Gastroesophageal sphincter (tissue), 3 donors: Measurements from ENCODE around the gene HEMK1.

Experiments
- EP300 ChIP-seq: sonication (generic); formaldehyde crosslinking; IDR thresholded peaks from one replicate; pipeline ENCODE4 v1.6.1; 2017; ENCODE audit warnings: antibody characterized with exemption, mild to moderate bottlenecking
- POLR2AphosphoS5 ChIP-seq: sonication (generic); formaldehyde crosslinking; IDR thresholded peaks from one replicate; pipeline ENCODE4 v1.6.1; 2017; ENCODE audit warnings: antibody characterized with exemption
- TF ChIP-seq, protein P1 (sequence below), 4 experiments: fragments of 200-600 bp in 2 of 4; fragments of 450-650 bp in 2 of 4; sonication (generic) in 1 of 4; IDR thresholded peaks; one replicate each; pipeline ENCODE4 v1.5.1; 2017 to 2019; ENCODE audit warnings: antibody characterized with exemption in 4 of 4, mild to moderate bottlenecking in 2 of 4, moderate library complexity in 2 of 4

DNA sequence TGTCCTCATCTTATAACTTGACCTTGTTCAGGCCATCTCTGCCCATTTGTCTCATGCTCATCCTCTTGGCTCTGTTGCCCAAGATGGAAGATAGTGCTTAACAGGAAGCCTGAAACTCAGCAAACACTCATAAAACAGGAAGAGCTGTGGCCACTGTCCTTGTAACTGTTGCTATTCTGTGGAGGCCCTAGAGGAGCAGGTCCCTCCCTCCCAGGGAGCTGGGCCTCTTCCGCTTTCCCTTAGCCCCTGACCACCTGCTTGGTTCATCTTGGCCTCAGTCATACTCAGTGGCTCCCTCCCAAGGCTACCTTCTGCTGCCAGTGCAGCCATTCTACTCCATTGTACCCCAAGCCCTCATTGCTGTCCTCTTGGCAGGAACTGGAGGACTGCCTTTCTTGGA, 51.1 kb downstream of the HEMK1 start:
- TF ChIP-seq, protein P1, sequence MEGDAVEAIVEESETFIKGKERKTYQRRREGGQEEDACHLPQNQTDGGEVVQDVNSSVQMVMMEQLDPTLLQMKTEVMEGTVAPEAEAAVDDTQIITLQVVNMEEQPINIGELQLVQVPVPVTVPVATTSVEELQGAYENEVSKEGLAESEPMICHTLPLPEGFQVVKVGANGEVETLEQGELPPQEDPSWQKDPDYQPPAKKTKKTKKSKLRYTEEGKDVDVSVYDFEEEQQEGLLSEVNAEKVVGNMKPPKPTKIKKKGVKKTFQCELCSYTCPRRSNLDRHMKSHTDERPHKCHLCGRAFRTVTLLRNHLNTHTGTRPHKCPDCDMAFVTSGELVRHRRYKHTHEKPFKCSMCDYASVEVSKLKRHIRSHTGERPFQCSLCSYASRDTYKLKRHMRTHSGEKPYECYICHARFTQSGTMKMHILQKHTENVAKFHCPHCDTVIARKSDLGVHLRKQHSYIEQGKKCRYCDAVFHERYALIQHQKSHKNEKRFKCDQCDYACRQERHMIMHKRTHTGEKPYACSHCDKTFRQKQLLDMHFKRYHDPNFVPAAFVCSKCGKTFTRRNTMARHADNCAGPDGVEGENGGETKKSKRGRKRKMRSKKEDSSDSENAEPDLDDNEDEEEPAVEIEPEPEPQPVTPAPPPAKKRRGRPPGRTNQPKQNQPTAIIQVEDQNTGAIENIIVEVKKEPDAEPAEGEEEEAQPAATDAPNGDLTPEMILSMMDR (IDR thresholded peaks at IDR 0.05): no peak
- TF ChIP-seq POLR2AphosphoS5 (no peak), EP300 (no peak)
